NCI-H1436 (cell line): ENCODE measurements around the gene ETV2.
"Not testable (repeated sequence)": the region's sequence is repeated elsewhere in the genome, so short reads cannot be mapped to it uniquely, and the experiment has no call there.

Experiments used
- DNase-seq: peaks from one replicate; lab custom pipeline; 2025; lab: John Stamatoyannopoulos, UW

The ETV2 gene

GRCh38 chr19:35641515-35642151, at the start of gene ETV2:
Gene ETV2 (plus strand): TSS chr19:35641745. CDS start chr19:35642461, 716 bp downstream.
- DNase-seq: no peak

- no peak for DNase-seq
These were observed 49.3 kb upstream of the ETV2 start for GRCh38 chr19:35592226-35592625.

GRCh38 chr19:35595026-35595425, 46.5 kb upstream of the ETV2 start:
- not testable (repeated sequence) for DNase-seq

GRCh38 chr19:35595928-35596327, 45.6 kb upstream of the ETV2 start:
- no peak for DNase-seq

GRCh38 chr19:35596366-35596999, 45.1 kb upstream of the ETV2 start:
- no peak for DNase-seq

GRCh38 chr19:35601971-35602370, 39.6 kb upstream of the ETV2 start:
- DNase-seq: no peak

GRCh38 chr19:35604436-35604835, 37.1 kb upstream of the ETV2 start:
- DNase-seq: not testable (repeated sequence)

- not testable (repeated sequence) for DNase-seq
These were observed 34.4 kb upstream of the ETV2 start for GRCh38 chr19:35607170-35607569.

- no peak for DNase-seq
These were observed 33.9 kb upstream of the ETV2 start for GRCh38 chr19:35607661-35608060.

GRCh38 chr19:35608251-35608650, 33.3 kb upstream of the ETV2 start:
- DNase-seq: no peak

GRCh38 chr19:35609851-35610353, 31.6 kb upstream of the ETV2 start:
- DNase-seq: no peak

- DNase-seq: no peak
These were observed 29.4 kb upstream of the ETV2 start for GRCh38 chr19:35612224-35612558.

- peak; percentile 90 for DNase-seq
These were observed 28.8 kb upstream of the ETV2 start, which contains the start of gene HAUS5 for GRCh38 chr19:35612559-35613321. Gene HAUS5 (plus strand): TSS chr19:35612735. CDS start chr19:35612795, 60 bp downstream.

- DNase-seq: no peak
These were observed 28.0 kb upstream of the ETV2 start for GRCh38 chr19:35613574-35613973.

- DNase-seq: no peak
These were observed 26.5 kb upstream of the ETV2 start for GRCh38 chr19:35615036-35615435.

- DNase-seq: no peak
These were observed 22.7 kb upstream of the ETV2 start for GRCh38 chr19:35618857-35619256.

GRCh38 chr19:35619290-35619923, 22.1 kb upstream of the ETV2 start:
- no peak for DNase-seq

- no peak for DNase-seq
These were observed 21.5 kb upstream of the ETV2 start for GRCh38 chr19:35620001-35620400.

- DNase-seq: no peak
These were observed 19.8 kb upstream of the ETV2 start for GRCh38 chr19:35621708-35622107.

GRCh38 chr19:35622750-35623149, 18.8 kb upstream of the ETV2 start:
- DNase-seq: no peak

- no peak for DNase-seq
These were observed 18.1 kb upstream of the ETV2 start for GRCh38 chr19:35623327-35624010.

- no peak for DNase-seq
These were observed 13.3 kb upstream of the ETV2 start for GRCh38 chr19:35628264-35628564.
